DOHH2 (cell line): ENCODE measurements around the gene TLE3.

Experiments used
- H3F3A ChIP-seq: fragments of 200-600 bp; sonication (generic), shearing (Covaris generic); 2 replicates; pipeline ENCODE4 v1.6.0; 2016; ENCODE audit warnings: antibody characterized with exemption, mild to moderate bottlenecking; ENCODE audit not compliant: control insufficient read depth, insufficient read depth
- H3K27ac ChIP-seq: fragments of 200-600 bp; sonication (generic); 2 replicates; pipeline ENCODE4 v1.5.1; 2014; ENCODE audit warnings: low read depth, mild to moderate bottlenecking, low read length, moderate library complexity
- H3K27me3 ChIP-seq: fragments of 200-600 bp; sonication (generic); 2 replicates; pipeline ENCODE4 v1.6.1; 2014; ENCODE audit warnings: mild to moderate bottlenecking, low read length, mixed read lengths; ENCODE audit not compliant: control insufficient read depth
- H3K36me3 ChIP-seq: fragments of 200-600 bp; sonication (generic); 2 replicates; pipeline ENCODE4 v1.6.1; 2014; ENCODE audit warnings: mild to moderate bottlenecking, low read length, moderate library complexity, mixed read lengths; ENCODE audit not compliant: control insufficient read depth
- H3K4me1 ChIP-seq: fragments of 200-600 bp; sonication (generic); 2 replicates; pipeline ENCODE4 v1.6.1; 2014; ENCODE audit warnings: mild to moderate bottlenecking, low read length, mixed read lengths; ENCODE audit not compliant: control insufficient read depth
- H3K4me2 ChIP-seq: fragments of 200-600 bp; sonication (generic); 2 replicates; pipeline ENCODE4 v1.6.0; 2014; ENCODE audit warnings: mild to moderate bottlenecking, low read length, moderate library complexity
- H3K4me3 ChIP-seq: fragments of 200-600 bp; sonication (generic); 2 replicates; pipeline ENCODE4 v1.5.1; 2014; ENCODE audit warnings: mild to moderate bottlenecking, low read length, mixed read lengths
- H3K79me2 ChIP-seq: fragments of 200-600 bp; sonication (generic); 2 replicates; pipeline ENCODE4 v1.6.1; 2014; ENCODE audit warnings: mild to moderate bottlenecking, low read length, mixed read lengths; ENCODE audit not compliant: control insufficient read depth
- H3K9me2 ChIP-seq: fragments of 200-600 bp; sonication (generic); replicated peaks from 2 replicates; pipeline ENCODE4 v1.6.1; 2014; ENCODE audit warnings: mild to moderate bottlenecking, low read length, mixed read lengths; ENCODE audit not compliant: control insufficient read depth
- H3K9me3 ChIP-seq: fragments of 200-600 bp; sonication (generic); 2 replicates; pipeline ENCODE4 v1.6.1; 2014; ENCODE audit warnings: antibody characterized with exemption, low read length, mixed read lengths; ENCODE audit not compliant: control insufficient read depth, insufficient read depth
- H4K20me1 ChIP-seq: fragments of 200-600 bp; sonication (generic); 2 replicates; pipeline ENCODE4 v1.6.0; 2014; ENCODE audit warnings: low read depth, mild to moderate bottlenecking, antibody characterized with exemption, low read length, moderate library complexity; ENCODE audit not compliant: control insufficient read depth, insufficient read depth
- CTCF ChIP-seq: fragments of 200-600 bp; sonication (generic); IDR thresholded peaks from one replicate; pipeline ENCODE4 v1.5.1; 2014; ENCODE audit warnings: antibody characterized with exemption, mild to moderate bottlenecking, low read depth, low read length; ENCODE audit not compliant: poor library complexity, severe bottlenecking
- EZH2phosphoT487 ChIP-seq: fragments of 200-600 bp; sonication (generic); IDR thresholded peaks from 2 replicates; pipeline ENCODE4 v1.6.1; 2017; ENCODE audit warnings: borderline replicate concordance, mild to moderate bottlenecking, antibody characterized with exemption, low read length, moderate library complexity, mixed read lengths

Gene TLE3

GRCh38 chr15:70109978-70110377, 12.3 kb upstream of the TLE3 start:
- peaks cover 19% of the 10 kb centered on the region for H3K27me3 ChIP-seq
- H4K20me1 ChIP-seq, result no peaks in the 10 kb centered on the region
- no peaks in the 10 kb centered on the region for H3K36me3 ChIP-seq
- no peak overlapping the region for H3K27ac ChIP-seq
- no peaks in the 10 kb centered on the region for H3K79me2 ChIP-seq
- H3K4me3 ChIP-seq, result no peak overlapping the region
- peaks cover 22% of the 10 kb centered on the region for H3K4me1 ChIP-seq
- TF ChIP-seq EZH2phosphoT487 (no peak), CTCF (no peak)
- H3K9me2 ChIP-seq, result no peaks in the 10 kb centered on the region
- no peak overlapping the region for H3K4me2 ChIP-seq
- H3F3A ChIP-seq, result peaks cover 4% of the 10 kb centered on the region; the same call in 1 of the 2 replicates
- H3K9me3 ChIP-seq, result no peaks in the 10 kb centered on the region

GRCh38 chr15:70109531-70109930, 11.8 kb upstream of the TLE3 start:
- Histone ChIP-seq H3K9me3 (no peaks in the 10 kb centered on the region), H3F3A (peaks cover 4% of the 10 kb centered on the region; the same call in 1 of the 2 replicates), H3K4me3 (no peak overlapping the region), H3K4me1 (peaks cover 22% of the 10 kb centered on the region), H4K20me1 (no peaks in the 10 kb centered on the region), H3K79me2 (no peaks in the 10 kb centered on the region), H3K27me3 (peaks cover 15% of the 10 kb centered on the region), H3K36me3 (no peaks in the 10 kb centered on the region), H3K27ac (no peak overlapping the region), H3K9me2 (no peaks in the 10 kb centered on the region), H3K4me2 (no peak overlapping the region)
- no peak for TF ChIP-seq CTCF
- no peak for TF ChIP-seq EZH2phosphoT487

GRCh38 chr15:70103880-70104626, 6.3 kb upstream of the TLE3 start:
- TF ChIP-seq CTCF (no peak), EZH2phosphoT487 (no peak)
- H3F3A ChIP-seq, result peaks cover 6% of the 10 kb centered on the region
- H3K4me3 ChIP-seq, result no peak overlapping the region
- H3K27ac ChIP-seq, result no peak overlapping the region
- H3K4me2 ChIP-seq, result no peak overlapping the region; the same call in 1 of the 2 replicates
- no peaks in the 10 kb centered on the region for H3K9me2 ChIP-seq
- no peaks in the 10 kb centered on the region for H4K20me1 ChIP-seq
- peaks cover 52% of the 10 kb centered on the region for H3K4me1 ChIP-seq
- peaks cover 37% of the 10 kb centered on the region for H3K27me3 ChIP-seq
- no peaks in the 10 kb centered on the region for H3K36me3 ChIP-seq
- no peaks in the 10 kb centered on the region for H3K9me3 ChIP-seq
- no peaks in the 10 kb centered on the region for H3K79me2 ChIP-seq
